Superior temporal gyrus (tissue), 1 donor: ENCODE results near the gene SUPT16H.

Experiments
- DNase-seq: peaks from one replicate; pipeline ENCODE4 v3.0.0-alpha.2; 2016; ENCODE audit errors: extremely low spot score

Gene SUPT16H

GRCh38 chr14:21302013-21302835 lies 81.6 kb downstream of the SUPT16H start:
- no peak for DNase-seq
